Neuronal stem cell (in vitro differentiated cells): ENCODE measurements around the gene MPG.

Source experiments
- DNase-seq: peaks from one replicate; pipeline ENCODE4 v3.0.0-alpha.2; 2013; ENCODE audit warnings: low spot score
- H2AFZ ChIP-seq: one replicate; pipeline ENCODE4 v1.6.1; 2013; ENCODE audit warnings: mild to moderate bottlenecking, low read length, inconsistent platforms
- H2AK5ac ChIP-seq: 2 replicates; pipeline ENCODE4 v1.6.1; 2013; ENCODE audit warnings: low read depth, mild to moderate bottlenecking, inconsistent platforms, low read length, moderate library complexity, mixed read lengths
- H2BK120ac ChIP-seq: 2 replicates; pipeline ENCODE4 v1.6.1; 2013; ENCODE audit warnings: low read depth, mild to moderate bottlenecking, inconsistent platforms, low read length, moderate library complexity, mixed read lengths
- H2BK12ac ChIP-seq: one replicate; pipeline ENCODE4 v1.6.1; 2013; ENCODE audit warnings: low read length, inconsistent platforms
- H2BK15ac ChIP-seq: 2 replicates; pipeline ENCODE4 v1.6.1; 2013; ENCODE audit warnings: mild to moderate bottlenecking, low read length, inconsistent platforms, mixed read lengths
- H2BK5ac ChIP-seq: one replicate; pipeline ENCODE4 v1.6.1; 2013; ENCODE audit warnings: inconsistent platforms, mild to moderate bottlenecking, low read length, moderate library complexity
- H3K14ac ChIP-seq: one replicate; pipeline ENCODE4 v1.6.1; 2013; ENCODE audit warnings: low read length, inconsistent platforms
- H3K18ac ChIP-seq: 2 replicates; pipeline ENCODE4 v1.6.1; 2013; ENCODE audit warnings: low read length, inconsistent platforms
- H3K23ac ChIP-seq: 2 replicates; pipeline ENCODE4 v1.6.1; 2013; ENCODE audit warnings: low read depth, mild to moderate bottlenecking, mixed read lengths, low read length, inconsistent platforms; ENCODE audit not compliant: poor library complexity
- H3K27ac ChIP-seq: replicated peaks from 3 replicates; pipeline ENCODE4 v1.5.1; 2013; ENCODE audit warnings: low read length, inconsistent platforms
- H3K27me3 ChIP-seq, 3 experiments: 2 replicates each; pipeline ENCODE4 v1.6.1; 2013; ENCODE audit warnings: low read length in 3 of 3, mild to moderate bottlenecking in 2 of 3, inconsistent platforms in 1 of 3, low read depth in 1 of 3, mixed read lengths in 1 of 3, moderate library complexity in 1 of 3; ENCODE audit not compliant: control insufficient read depth in 3 of 3, insufficient read depth in 3 of 3
- H3K36me3 ChIP-seq, 2 donors: replicated peaks in 1 of 2; 2 replicates each; pipeline ENCODE4 v1.6.1; 2013; ENCODE audit warnings: low read length in 2 of 2; ENCODE audit not compliant: control insufficient read depth in 2 of 2, insufficient read depth in 2 of 2
- H3K4ac ChIP-seq: 2 replicates; pipeline ENCODE4 v1.6.1; 2013; ENCODE audit warnings: inconsistent platforms, mild to moderate bottlenecking, low read length, moderate library complexity
- H3K4me1 ChIP-seq, 2 donors: 1 replicate in 1 of 2; 2 replicates in 1 of 2; pipeline ENCODE4 v1.6.1; 2013; ENCODE audit warnings: low read length in 2 of 2, low read depth in 1 of 2; ENCODE audit not compliant: control insufficient read depth in 2 of 2, insufficient read depth in 1 of 2
- H3K4me2 ChIP-seq: one replicate; pipeline ENCODE4 v1.6.1; 2013; ENCODE audit warnings: mild to moderate bottlenecking, low read length, inconsistent platforms; ENCODE audit not compliant: insufficient read depth, poor library complexity, severe bottlenecking
- H3K4me3 ChIP-seq, 2 donors: 2 replicates each; pipeline ENCODE4 v1.5.1; 2013; ENCODE audit warnings: low read length in 2 of 2, mild to moderate bottlenecking in 2 of 2, inconsistent platforms in 1 of 2, moderate library complexity in 1 of 2
- H3K79me1 ChIP-seq: one replicate; pipeline ENCODE4 v1.6.1; 2013; ENCODE audit warnings: low read depth, mild to moderate bottlenecking, inconsistent platforms, low read length, moderate library complexity
- H3K9ac ChIP-seq: one replicate; pipeline ENCODE4 v1.6.1; 2013; ENCODE audit warnings: mild to moderate bottlenecking, low read depth, low read length, inconsistent platforms; ENCODE audit not compliant: poor library complexity
- H3K9me3 ChIP-seq, 2 donors: replicated peaks in 1 of 2; 2 replicates each; pipeline versions ENCODE3 to v1.6.1; 2013; ENCODE audit warnings: low read length in 2 of 2, mild to moderate bottlenecking in 2 of 2, inconsistent platforms in 1 of 2, low read depth in 1 of 2, mixed read lengths in 1 of 2, moderate library complexity in 1 of 2; ENCODE audit not compliant: control insufficient read depth in 2 of 2, insufficient read depth in 1 of 2
- H4K8ac ChIP-seq: one replicate; pipeline ENCODE4 v1.6.1; 2013; ENCODE audit warnings: low read depth, mild to moderate bottlenecking, inconsistent platforms, low read length, moderate library complexity
- H4K91ac ChIP-seq: one replicate; pipeline ENCODE4 v1.6.1; 2013; ENCODE audit warnings: low read length, low read depth, mild to moderate bottlenecking, inconsistent platforms; ENCODE audit not compliant: poor library complexity
- WGBS, 2 donors: extraction: QIAGEN DNeasy Blood & Tissue Kit; methylation state at CpG; one replicate each; pipeline ENCODE4 v1.1.7; 2013; ENCODE audit warnings: missing lambda C conversion rate in 2 of 2, mixed read lengths in 1 of 2; ENCODE audit not compliant: insufficient read length in 2 of 2, insufficient replicate concordance in 1 of 2; ENCODE audit errors: extremely low coverage in 2 of 2; 5-methylcytosine and 5-hydroxymethylcytosine counted together

Gene MPG

DNA sequence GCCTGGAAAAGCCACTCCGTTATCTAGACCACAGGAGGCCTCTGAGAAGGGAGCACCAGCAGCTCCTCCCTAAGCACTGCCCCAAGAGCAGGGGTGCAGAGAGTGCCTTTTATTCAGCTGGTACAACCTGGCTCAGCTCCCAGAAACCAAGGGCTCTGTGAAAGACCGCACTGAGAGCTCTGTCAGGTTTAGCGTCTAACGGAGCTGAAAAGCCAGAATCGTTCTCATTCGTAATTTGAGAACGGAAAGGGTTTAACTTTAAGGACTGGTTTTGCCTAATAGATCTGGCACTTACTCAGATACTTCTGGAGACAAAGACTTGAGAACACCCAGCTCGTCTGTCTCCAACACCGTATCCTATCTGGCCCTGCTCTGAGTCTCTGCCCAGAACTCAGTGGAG is 13.5 kb downstream of the MPG start:
- WGBS, 2 donors, result no CpG with 5 or more reads among the region's 9 CpGs
- Histone ChIP-seq H3K79me1 (peaks cover 4% of the 10 kb centered on the region), H3K18ac (no peak overlapping the region)

DNA sequence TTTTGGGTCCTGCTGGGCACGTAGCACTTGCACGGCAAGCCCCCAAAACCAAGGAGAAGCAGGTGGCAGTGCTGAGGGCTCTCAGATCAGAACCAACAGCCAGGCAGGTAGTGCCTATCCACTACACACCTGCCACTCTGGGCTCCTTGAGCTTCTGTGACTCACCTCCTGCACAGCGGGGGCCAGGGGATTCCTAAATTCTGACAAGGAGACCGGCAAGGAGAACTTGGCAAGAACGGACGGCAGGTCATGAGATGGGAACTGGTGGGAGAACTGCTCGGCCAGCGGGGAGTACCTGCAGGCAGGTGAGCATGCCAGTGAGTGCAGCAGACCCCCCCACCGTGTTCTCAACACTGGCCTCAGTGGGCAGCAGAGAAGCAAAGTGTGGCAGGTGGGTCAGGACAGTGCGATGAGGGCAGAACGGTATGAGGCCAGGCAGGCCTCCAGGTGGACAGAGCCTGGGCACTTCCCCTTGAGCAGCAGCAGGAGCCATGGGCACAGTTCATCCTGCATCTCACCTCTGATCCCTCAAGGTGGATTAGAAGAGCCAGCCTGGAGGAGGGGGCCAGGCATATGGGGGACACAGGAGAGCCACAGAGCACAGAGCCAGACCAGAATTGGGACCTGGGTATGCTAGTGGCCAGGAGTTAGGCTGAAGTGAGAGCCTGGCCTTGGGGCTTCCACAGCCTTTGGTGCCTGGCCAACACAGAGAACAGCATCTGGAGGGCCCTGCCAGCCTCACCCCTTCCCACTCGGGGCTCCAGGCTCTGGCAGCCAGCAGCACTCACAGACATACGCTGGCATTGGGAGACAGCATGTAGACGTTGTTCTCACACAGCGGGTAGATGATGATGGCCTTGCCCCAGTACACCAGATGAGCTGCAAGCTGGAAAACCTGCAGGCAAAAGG is 14.7 kb downstream of the MPG start:
- Histone ChIP-seq H3K4me1 (no peaks in the 10 kb centered on the region), H4K91ac (no peak overlapping the region), H3K27me3 (no peaks in the 10 kb centered on the region), H3K79me1 (peaks cover 4% of the 10 kb centered on the region), H3K18ac (no peak overlapping the region), H2AFZ (no peak overlapping the region), H3K9me3 (peaks cover 0 to 1% of the 10 kb centered on the region in 2 donors), H3K23ac (peak overlapping the region; percentile 77), H3K9ac (no peak overlapping the region), H3K36me3 (peaks cover 13 to 31% of the 10 kb centered on the region in 2 donors), H2BK15ac (no peak overlapping the region), H3K4me3 (peak overlapping the region in 1 of 2 donors; percentile 41), H2BK5ac (peak overlapping the region; percentile 66), H2BK12ac (peak overlapping the region; percentile 36), H3K4me2 (peak overlapping the region; percentile 2), H4K8ac (no peak overlapping the region), H2AK5ac (no peak overlapping the region), H3K14ac (no peak overlapping the region), H3K4ac (no peak overlapping the region), H3K27ac (no peak overlapping the region), H2BK120ac (no peak overlapping the region)
- no CpG with 5 or more reads among the region's 15 CpGs for WGBS, 2 donors
- no peak for DNase-seq

More for the DNA sequence above, 13.5 kb downstream of the MPG start:
- Histone ChIP-seq H3K4ac (no peak overlapping the region), H2BK15ac (no peak overlapping the region), H3K23ac (peak overlapping the region; percentile 47), H3K4me3 (no peak overlapping the region), H3K36me3 (peaks cover 19 to 37% of the 10 kb centered on the region in 2 donors), H2AFZ (no peak overlapping the region), H3K27me3 (no peaks in the 10 kb centered on the region), H3K14ac (no peak overlapping the region), H2AK5ac (no peak overlapping the region), H4K91ac (no peak overlapping the region), H3K9ac (no peak overlapping the region), H3K4me1 (no peaks in the 10 kb centered on the region), H2BK12ac (no peak overlapping the region), H3K9me3 (peaks cover 0 to 1% of the 10 kb centered on the region in 2 donors), H4K8ac (no peak overlapping the region), H2BK120ac (no peak overlapping the region), H2BK5ac (no peak overlapping the region), H3K27ac (no peak overlapping the region), H3K4me2 (no peak overlapping the region)
- DNase-seq, result no peak

DNA sequence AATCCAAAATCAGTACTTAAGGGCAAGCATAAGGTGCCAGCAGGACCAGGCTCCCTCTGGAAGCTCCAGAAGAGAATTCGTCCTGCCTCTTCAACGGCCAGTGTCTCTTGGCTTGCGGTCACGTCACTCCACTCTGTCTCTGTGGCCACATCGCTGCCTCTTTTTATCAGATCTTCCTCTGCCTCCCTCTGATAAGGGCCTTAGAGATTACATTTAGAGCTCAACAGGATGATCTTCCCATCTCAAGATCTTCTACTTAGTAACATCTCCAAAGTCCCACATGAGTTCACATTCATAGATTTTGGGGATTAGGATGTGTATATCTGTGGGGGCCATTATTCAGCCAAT is 16.9 kb downstream of the MPG start:
- no peak for DNase-seq
- Histone ChIP-seq H3K4me1 (no peaks in the 10 kb centered on the region), H3K4me2 (no peak overlapping the region), H2AK5ac (no peak overlapping the region), H3K23ac (no peak overlapping the region), H3K9ac (no peak overlapping the region), H3K4me3 (no peak overlapping the region), H3K27ac (no peak overlapping the region), H3K14ac (no peak overlapping the region), H2BK120ac (no peak overlapping the region), H3K79me1 (peaks cover 2% of the 10 kb centered on the region), H3K27me3 (no peaks in the 10 kb centered on the region), H4K8ac (no peak overlapping the region), H2AFZ (no peak overlapping the region), H3K4ac (no peak overlapping the region), H3K9me3 (peaks cover 0 to 1% of the 10 kb centered on the region in 2 donors), H3K36me3 (peaks cover 8 to 20% of the 10 kb centered on the region in 2 donors), H3K18ac (no peak overlapping the region), H2BK12ac (no peak overlapping the region), H4K91ac (no peak overlapping the region), H2BK5ac (no peak overlapping the region), H2BK15ac (no peak overlapping the region)
- no CpG with 5 or more reads among the region's 5 CpGs for WGBS, 2 donors

DNA sequence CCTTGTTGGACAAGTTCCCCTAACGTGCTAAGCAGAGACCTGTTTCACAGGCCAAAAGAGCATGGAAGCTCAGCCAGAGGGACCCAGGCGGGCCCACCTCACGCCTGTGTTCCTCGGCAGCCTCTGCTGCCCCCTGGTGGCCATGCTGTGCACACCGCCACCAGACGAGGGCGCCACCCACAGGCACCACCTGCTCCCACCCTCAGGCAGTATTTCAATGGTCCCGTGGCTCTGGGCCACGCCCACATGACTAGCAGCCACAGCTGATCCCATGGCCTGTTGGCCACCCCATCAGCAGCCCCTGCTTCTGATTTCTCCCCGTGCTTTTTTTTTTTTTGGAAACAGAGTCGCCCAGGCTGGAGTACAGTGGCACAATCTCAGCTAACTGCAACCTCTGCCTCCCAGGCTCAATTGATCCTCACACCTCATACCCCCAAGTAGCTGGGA is 18.9 kb downstream of the MPG start:
- Histone ChIP-seq H4K91ac (no peak overlapping the region), H2BK5ac (no peak overlapping the region), H3K18ac (no peak overlapping the region), H2AK5ac (no peak overlapping the region), H2BK120ac (no peak overlapping the region), H3K9me3 (no peaks in the 10 kb centered on the region), H3K4me1 (no peaks in the 10 kb centered on the region), H2BK15ac (no peak overlapping the region), H3K23ac (no peak overlapping the region), H3K27ac (no peak overlapping the region), H3K9ac (no peak overlapping the region), H4K8ac (no peak overlapping the region), H3K4me2 (no peak overlapping the region), H3K79me1 (peaks cover 2% of the 10 kb centered on the region), H3K27me3 (no peaks in the 10 kb centered on the region), H2BK12ac (no peak overlapping the region), H3K4me3 (no peak overlapping the region), H2AFZ (no peak overlapping the region), H3K4ac (no peak overlapping the region), H3K14ac (no peak overlapping the region), H3K36me3 (peaks cover 6 to 19% of the 10 kb centered on the region in 2 donors)
- peak; percentile 84 for DNase-seq
- WGBS, 2 donors, result no CpG with 5 or more reads among the region's 11 CpGs
